Right hindlimb (tissue), 1 donor: Measurements from ENCODE around the gene IGFLR1.

Experiments used
- DNase-seq: peaks from one replicate; pipeline ENCODE4 v3.0.0-alpha.2; 2018

The IGFLR1 gene

GRCh38 chr19:35742121-35742724, at the start of gene IGFLR1:
Gene IGFLR1, minus strand, starts transcription at chr19:35742452. Its CDS starts 1,272 bp downstream, at chr19:35741180.
- no peak for DNase-seq

GRCh38 chr19:35791814-35792279, 49.6 kb upstream of the IGFLR1 start:
- no peak for DNase-seq

DNA sequence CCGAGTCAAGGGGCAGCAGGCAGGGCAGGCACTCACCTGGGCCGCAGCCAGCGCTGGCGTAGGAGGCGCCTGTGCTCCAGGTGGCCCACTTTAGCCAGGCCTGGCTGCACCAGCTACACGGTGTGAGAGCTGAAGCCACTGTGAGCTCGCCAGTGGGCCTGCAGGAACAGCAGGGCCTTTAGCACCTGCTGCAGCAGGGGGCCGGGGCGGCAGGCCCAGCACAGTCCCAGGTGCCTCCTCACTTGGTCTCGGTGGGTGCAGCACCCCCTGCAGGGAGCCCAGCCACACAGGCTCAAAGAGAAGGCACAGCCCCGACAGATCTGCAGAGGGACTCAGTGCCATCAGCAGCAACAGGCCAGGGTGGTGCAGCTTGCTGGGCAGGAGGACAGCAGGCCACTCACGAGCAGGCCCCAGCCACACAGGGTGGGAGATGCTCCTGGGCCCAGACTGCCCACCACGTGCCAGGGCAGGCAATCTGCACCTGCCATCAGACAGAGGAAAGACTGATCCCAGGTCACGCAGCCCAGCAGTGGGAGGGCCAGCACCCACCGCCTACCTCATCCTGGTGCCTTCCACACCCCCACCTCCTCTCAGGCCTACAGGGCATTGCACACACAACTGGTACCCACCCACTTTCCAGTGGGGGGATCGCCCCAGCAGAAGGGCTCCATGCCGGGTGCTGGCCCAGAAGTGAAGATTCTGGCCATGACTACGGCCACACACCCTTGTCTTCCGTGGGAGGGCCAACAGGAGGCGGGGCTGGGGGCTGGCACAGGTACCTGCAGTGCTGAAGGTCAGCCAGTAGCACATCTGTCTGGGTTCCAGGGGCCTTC, 48.9 kb upstream of the IGFLR1 start:
- DNase-seq, result no peak

GRCh38 chr19:35789978-35790944, 48.0 kb upstream of the IGFLR1 start:
- no peak for DNase-seq

- no peak for DNase-seq
Measured at GRCh38 chr19:35789195-35789977, 47.1 kb upstream of the IGFLR1 start.

GRCh38 chr19:35788205-35788960, 46.1 kb upstream of the IGFLR1 start:
- DNase-seq, result no peak

DNA sequence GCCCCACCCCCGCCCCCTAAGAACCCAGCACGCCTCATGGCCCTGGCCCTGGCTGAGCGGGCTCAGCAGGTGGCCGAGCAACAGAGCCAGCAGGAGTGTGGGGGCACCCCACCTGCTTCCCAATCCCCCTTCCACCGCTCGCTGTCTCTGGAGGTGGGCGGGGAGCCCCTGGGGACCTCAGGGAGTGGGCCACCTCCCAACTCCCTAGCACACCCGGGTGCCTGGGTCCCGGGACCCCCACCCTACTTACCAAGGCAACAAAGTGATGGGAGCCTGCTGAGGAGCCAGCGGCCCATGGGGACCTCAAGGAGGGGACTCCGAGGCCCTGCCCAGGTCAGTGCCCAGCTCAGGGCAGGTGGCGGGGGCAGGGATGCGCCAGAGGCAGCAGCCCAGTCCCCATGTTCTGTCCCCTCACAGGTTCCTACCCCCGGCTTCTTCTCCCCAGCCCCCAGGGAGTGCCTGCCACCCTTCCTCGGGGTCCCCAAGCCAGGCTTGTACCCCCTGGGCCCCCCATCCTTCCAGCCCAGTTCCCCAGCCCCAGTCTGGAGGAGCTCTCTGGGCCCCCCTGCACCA, 45.1 kb upstream of the IGFLR1 start:
- no peak for DNase-seq

- DNase-seq, result no peak
Measured at GRCh38 chr19:35786299-35787160, 44.3 kb upstream of the IGFLR1 start.

DNA sequence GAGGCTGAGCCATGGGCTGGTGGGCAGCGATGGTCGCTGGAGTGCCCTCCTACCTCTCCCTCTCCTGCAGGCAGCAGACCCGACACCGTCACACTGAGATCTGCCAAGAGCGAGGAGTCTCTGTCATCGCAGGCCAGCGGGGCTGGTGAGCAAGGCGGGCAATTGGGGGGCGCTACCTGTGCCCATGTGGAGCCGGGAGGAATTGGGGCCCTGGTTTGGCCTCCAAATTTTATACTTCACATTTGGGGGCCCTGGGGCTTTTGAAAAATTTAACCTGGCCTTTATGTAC, 43.0 kb upstream of the IGFLR1 start:
- DNase-seq, result no peak

DNA sequence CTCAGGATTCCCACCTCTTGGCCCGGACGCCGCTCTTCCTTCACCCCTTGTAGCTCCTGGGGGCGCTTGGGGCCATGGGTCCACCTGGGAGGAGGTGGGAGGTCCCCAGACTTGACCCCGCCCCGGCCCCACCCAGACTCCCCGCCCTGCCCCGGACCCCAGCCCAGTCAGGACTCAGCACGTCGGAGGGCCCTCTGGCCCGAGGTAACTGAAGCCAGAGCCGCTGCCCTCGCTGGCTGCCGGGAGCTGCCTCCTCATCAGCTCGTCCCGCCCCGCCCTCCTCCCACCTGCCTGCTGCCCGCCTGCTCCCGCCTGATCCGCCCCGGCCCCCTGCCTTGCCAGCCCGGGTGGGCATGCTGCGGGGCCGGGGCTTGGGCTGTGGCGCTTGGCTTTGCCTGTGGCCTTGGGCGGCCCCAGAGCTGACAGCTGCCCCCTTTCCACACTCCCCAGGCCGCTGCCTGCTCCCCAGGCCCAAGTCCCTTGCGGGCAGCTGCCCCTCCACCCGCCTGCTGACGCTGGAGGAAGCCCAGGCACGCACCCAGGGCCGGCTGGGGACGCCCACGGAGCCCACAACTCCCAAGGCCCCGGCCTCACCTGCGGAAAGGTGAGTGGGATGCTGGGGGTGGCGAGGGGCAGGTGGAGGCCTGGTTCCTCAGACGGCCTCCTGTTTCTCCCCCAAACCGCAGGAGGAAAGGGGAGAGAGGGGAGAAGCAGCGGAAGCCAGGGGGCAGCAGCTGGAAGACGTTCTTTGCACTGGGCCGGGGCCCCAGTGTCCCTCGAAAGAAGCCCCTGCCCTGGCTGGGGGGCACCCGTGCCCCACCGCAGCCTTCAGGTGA, 42.5 kb upstream of the IGFLR1 start:
- no peak for DNase-seq

GRCh38 chr19:35783469-35784434, 41.5 kb upstream of the IGFLR1 start:
- DNase-seq, result no peak

GRCh38 chr19:35782589-35782988, 40.3 kb upstream of the IGFLR1 start:
- no peak for DNase-seq

GRCh38 chr19:35781650-35782049, 39.4 kb upstream of the IGFLR1 start:
- no peak for DNase-seq

GRCh38 chr19:35780717-35781116, 38.5 kb upstream of the IGFLR1 start:
- no peak for DNase-seq

DNA sequence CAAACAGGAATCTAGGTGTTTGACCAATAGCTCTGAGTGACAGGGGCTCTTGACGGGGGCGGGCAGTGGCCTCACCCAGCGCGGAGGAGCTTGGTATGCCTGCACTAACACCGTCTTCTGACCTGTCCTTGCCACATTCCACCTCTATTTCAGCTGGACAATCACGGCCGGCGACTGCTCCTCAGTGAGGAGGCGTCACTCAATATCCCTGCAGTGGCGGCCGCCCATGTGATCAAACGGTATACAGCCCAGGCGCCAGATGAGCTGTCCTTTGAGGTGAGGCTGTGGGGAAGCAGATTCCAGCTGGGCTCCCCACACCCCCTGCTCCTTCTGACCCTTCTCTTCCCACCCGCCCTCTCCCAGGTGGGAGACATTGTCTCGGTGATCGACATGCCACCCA, 37.8 kb upstream of the IGFLR1 start:
- no peak for DNase-seq

- DNase-seq, result no peak
Measured at GRCh38 chr19:35779033-35779432, 36.8 kb upstream of the IGFLR1 start.

GRCh38 chr19:35777961-35778360, 35.7 kb upstream of the IGFLR1 start:
- DNase-seq, result no peak
